Measurements from ENCODE around the gene TMEM201.
"Not testable (repeated sequence)": the region's sequence is repeated elsewhere in the genome, so short reads cannot be mapped to it uniquely, and the experiment has no call there.

TMEM201 gene

GRCh38 chr1:9615316-9616063, 26.8 kb downstream of the TMEM201 start:
- Histone ChIP-seq H3K9me3 (ENCODE audit: control insufficient read depth, low read length) (no peaks in the 10 kb centered on the region), H3K4me3 (ENCODE audit: low read length) (no peak overlapping the region), H3K4me1 (ENCODE audit: control insufficient read depth, insufficient read depth, low read length) (no peaks in the 10 kb centered on the region), H3K27me3 (ENCODE audit: control insufficient read depth, insufficient read depth, low read length) (no peaks in the 10 kb centered on the region), H3K9ac (ENCODE audit: low read length) (no peak overlapping the region), H3K36me3 (ENCODE audit: control insufficient read depth, insufficient read depth, low read length) (no peaks in the 10 kb centered on the region)

GRCh38 chr1:9618909-9619679, 30.4 kb downstream of the TMEM201 start:
- Histone ChIP-seq H3K4me1 (ENCODE audit: control insufficient read depth, insufficient read depth, low read length) (no peaks in the 10 kb centered on the region), H3K4me3 (ENCODE audit: low read length) (no peak overlapping the region), H3K9me3 (ENCODE audit: control insufficient read depth, low read length) (no peaks in the 10 kb centered on the region), H3K9ac (ENCODE audit: low read length) (no peak overlapping the region), H3K36me3 (ENCODE audit: control insufficient read depth, insufficient read depth, low read length) (no peaks in the 10 kb centered on the region), H3K27me3 (ENCODE audit: control insufficient read depth, insufficient read depth, low read length) (no peaks in the 10 kb centered on the region)

GRCh38 chr1:9621032-9621431, 32.3 kb downstream of the TMEM201 start:
- no peaks in the 10 kb centered on the region for H3K4me1 ChIP-seq (ENCODE audit: control insufficient read depth, insufficient read depth, low read length)
- peaks cover 5% of the 10 kb centered on the region for H3K27me3 ChIP-seq (ENCODE audit: control insufficient read depth, insufficient read depth, low read length)
- H3K9me3 ChIP-seq (ENCODE audit: control insufficient read depth, low read length) = no peaks in the 10 kb centered on the region
- H3K9ac ChIP-seq (ENCODE audit: low read length) = no peak overlapping the region
- no peaks in the 10 kb centered on the region for H3K36me3 ChIP-seq (ENCODE audit: control insufficient read depth, insufficient read depth, low read length)
- no peak overlapping the region for H3K4me3 ChIP-seq (ENCODE audit: low read length)

- Histone ChIP-seq H3K27me3 (ENCODE audit: control insufficient read depth, insufficient read depth, low read length) (peaks cover 11% of the 10 kb centered on the region), H3K9ac (ENCODE audit: low read length) (no peak overlapping the region), H3K4me3 (ENCODE audit: low read length) (no peak overlapping the region), H3K36me3 (ENCODE audit: control insufficient read depth, insufficient read depth, low read length) (no peaks in the 10 kb centered on the region), H3K4me1 (ENCODE audit: control insufficient read depth, insufficient read depth, low read length) (no peaks in the 10 kb centered on the region), H3K9me3 (ENCODE audit: control insufficient read depth, low read length) (no peaks in the 10 kb centered on the region)
These were observed 35.4 kb downstream of the TMEM201 start for GRCh38 chr1:9624081-9624480.

- H3K4me1 ChIP-seq (ENCODE audit: control insufficient read depth, insufficient read depth, low read length); H3K36me3 ChIP-seq (ENCODE audit: control insufficient read depth, insufficient read depth, low read length); H3K4me3 ChIP-seq (ENCODE audit: low read length); H3K9ac ChIP-seq (ENCODE audit: low read length); H3K9me3 ChIP-seq (ENCODE audit: control insufficient read depth, low read length): not testable (repeated sequence)
- H3K27me3 ChIP-seq (ENCODE audit: control insufficient read depth, insufficient read depth, low read length) = peaks cover 11% of the 10 kb centered on the region
These were observed 36.3 kb downstream of the TMEM201 start for GRCh38 chr1:9625030-9625429.

GRCh38 chr1:9626201-9626608, 37.5 kb downstream of the TMEM201 start:
- no peak overlapping the region for H3K9ac ChIP-seq (ENCODE audit: low read length)
- H3K9me3 ChIP-seq (ENCODE audit: control insufficient read depth, low read length) = no peaks in the 10 kb centered on the region
- H3K27me3 ChIP-seq (ENCODE audit: control insufficient read depth, insufficient read depth, low read length) = peaks cover 11% of the 10 kb centered on the region
- no peaks in the 10 kb centered on the region for H3K4me1 ChIP-seq (ENCODE audit: control insufficient read depth, insufficient read depth, low read length)
- H3K36me3 ChIP-seq (ENCODE audit: control insufficient read depth, insufficient read depth, low read length) = no peaks in the 10 kb centered on the region
- H3K4me3 ChIP-seq (ENCODE audit: low read length) = no peak overlapping the region

- no peak overlapping the region for H3K4me3 ChIP-seq (ENCODE audit: low read length)
- H3K9me3 ChIP-seq (ENCODE audit: control insufficient read depth, low read length) = no peaks in the 10 kb centered on the region
- no peaks in the 10 kb centered on the region for H3K36me3 ChIP-seq (ENCODE audit: control insufficient read depth, insufficient read depth, low read length)
- H3K9ac ChIP-seq (ENCODE audit: low read length) = no peak overlapping the region
- H3K27me3 ChIP-seq (ENCODE audit: control insufficient read depth, insufficient read depth, low read length) = peaks cover 11% of the 10 kb centered on the region
- H3K4me1 ChIP-seq (ENCODE audit: control insufficient read depth, insufficient read depth, low read length) = no peaks in the 10 kb centered on the region
These were observed 40.1 kb downstream of the TMEM201 start for GRCh38 chr1:9628541-9629444.

GRCh38 chr1:9629445-9630201, 40.9 kb downstream of the TMEM201 start:
- Histone ChIP-seq H3K36me3 (ENCODE audit: control insufficient read depth, insufficient read depth, low read length) (no peaks in the 10 kb centered on the region), H3K4me3 (ENCODE audit: low read length) (no peak overlapping the region), H3K4me1 (ENCODE audit: control insufficient read depth, insufficient read depth, low read length) (no peaks in the 10 kb centered on the region), H3K9me3 (ENCODE audit: control insufficient read depth, low read length) (no peaks in the 10 kb centered on the region), H3K27me3 (ENCODE audit: control insufficient read depth, insufficient read depth, low read length) (peaks cover 11% of the 10 kb centered on the region), H3K9ac (ENCODE audit: low read length) (no peak overlapping the region)

GRCh38 chr1:9630331-9631111, 41.8 kb downstream of the TMEM201 start:
- Histone ChIP-seq H3K9ac (ENCODE audit: low read length) (no peak overlapping the region), H3K9me3 (ENCODE audit: control insufficient read depth, low read length) (no peaks in the 10 kb centered on the region), H3K4me3 (ENCODE audit: low read length) (no peak overlapping the region), H3K36me3 (ENCODE audit: control insufficient read depth, insufficient read depth, low read length) (no peaks in the 10 kb centered on the region), H3K4me1 (ENCODE audit: control insufficient read depth, insufficient read depth, low read length) (no peaks in the 10 kb centered on the region), H3K27me3 (ENCODE audit: control insufficient read depth, insufficient read depth, low read length) (peaks cover 11% of the 10 kb centered on the region)

GRCh38 chr1:9631613-9632012, 42.9 kb downstream of the TMEM201 start:
- H3K27me3 ChIP-seq (ENCODE audit: control insufficient read depth, insufficient read depth, low read length) = no peaks in the 10 kb centered on the region
- H3K4me3 ChIP-seq (ENCODE audit: low read length) = no peak overlapping the region
- H3K9ac ChIP-seq (ENCODE audit: low read length) = no peak overlapping the region
- no peaks in the 10 kb centered on the region for H3K36me3 ChIP-seq (ENCODE audit: control insufficient read depth, insufficient read depth, low read length)
- no peaks in the 10 kb centered on the region for H3K4me1 ChIP-seq (ENCODE audit: control insufficient read depth, insufficient read depth, low read length)
- no peaks in the 10 kb centered on the region for H3K9me3 ChIP-seq (ENCODE audit: control insufficient read depth, low read length)

GRCh38 chr1:9633493-9633892, 44.8 kb downstream of the TMEM201 start:
- H3K27me3 ChIP-seq (ENCODE audit: control insufficient read depth, insufficient read depth, low read length) = no peaks in the 10 kb centered on the region
- no peaks in the 10 kb centered on the region for H3K4me1 ChIP-seq (ENCODE audit: control insufficient read depth, insufficient read depth, low read length)
- no peaks in the 10 kb centered on the region for H3K36me3 ChIP-seq (ENCODE audit: control insufficient read depth, insufficient read depth, low read length)
- no peak overlapping the region for H3K9ac ChIP-seq (ENCODE audit: low read length)
- H3K9me3 ChIP-seq (ENCODE audit: control insufficient read depth, low read length) = no peaks in the 10 kb centered on the region
- H3K4me3 ChIP-seq (ENCODE audit: low read length) = no peak overlapping the region
